ENCODE results near the gene XYLT1.

- TF ChIP-seq POLR2AphosphoS5 (IDR thresholded peaks at IDR 0.05; ENCODE audit: borderline replicate concordance, low read depth, low read length) (no peak), EZH2 (IDR thresholded peaks at IDR 0.05) (no peak), FOXP2 (optimal IDR thresholded peaks at IDR 0.05; ENCODE audit: control extremely low read depth, extremely low read length, insufficient read depth) (no peak)
These were observed 165.1 kb downstream of the XYLT1 start for GRCh38 chr16:17305694-17306093.

All from SK-N-MC (cell line).